CD4-positive, alpha-beta T cell treated with Interleukin-4 for 4 hours (primary cell): ENCODE measurements around the gene ETDC.
"Not testable (repeated sequence)": the region's sequence is repeated elsewhere in the genome, so short reads cannot be mapped to it uniquely, and the experiment has no call there.

Experiments
- DNase-seq: peaks from one replicate; pipeline ENCODE4 v3.0.0-alpha.2; 2020

Gene ETDC

DNA sequence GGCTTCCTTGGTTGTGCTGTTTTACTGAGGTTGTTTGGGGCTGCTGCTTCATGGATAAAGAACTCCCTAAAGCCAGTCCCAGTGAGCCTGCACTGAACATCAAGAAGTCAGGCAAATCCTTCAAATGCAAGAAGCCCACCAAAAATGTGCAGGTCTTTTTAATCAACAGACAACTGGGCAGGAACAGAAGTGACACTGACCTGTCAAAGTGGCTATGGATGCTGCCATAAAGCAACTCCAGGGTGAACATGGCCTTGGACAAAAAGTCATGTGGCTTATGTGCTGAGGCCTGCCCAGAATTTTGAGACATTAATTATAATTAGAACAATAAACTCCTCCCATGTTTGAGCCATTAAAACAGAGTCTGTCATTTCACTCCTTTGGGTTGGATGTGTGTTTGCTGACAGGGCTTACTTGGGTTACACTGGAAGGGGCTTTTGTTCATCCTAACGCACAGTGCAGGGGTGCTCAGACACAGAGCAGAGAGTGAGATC is at the start of gene ETDC:
TSS of gene ETDC (plus strand) at position 51 of the 494 bp plus-strand sequence. CDS start at position 51, 0 bp downstream.
- no peak for DNase-seq

DNA sequence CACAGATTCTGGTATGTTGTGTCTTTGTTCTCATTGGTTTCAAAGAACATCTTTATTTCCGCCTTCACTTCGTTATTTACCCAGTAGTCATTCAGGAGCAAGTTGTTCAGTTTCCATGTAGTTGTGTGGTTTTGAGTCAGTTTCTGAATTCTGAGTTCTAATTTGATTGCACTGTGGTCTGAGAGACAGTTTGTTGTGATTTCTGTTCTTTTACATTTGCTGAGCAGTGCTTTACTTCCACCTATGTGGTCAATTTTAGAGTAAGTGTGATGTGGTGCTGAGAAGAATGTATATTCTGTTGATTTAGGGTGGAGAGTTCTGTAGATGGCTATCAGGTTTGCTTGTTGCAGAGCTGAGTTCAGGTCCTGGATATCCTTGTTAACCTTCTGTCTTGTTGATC is 48.3 kb upstream of the ETDC start:
- not testable (repeated sequence) for DNase-seq

DNA sequence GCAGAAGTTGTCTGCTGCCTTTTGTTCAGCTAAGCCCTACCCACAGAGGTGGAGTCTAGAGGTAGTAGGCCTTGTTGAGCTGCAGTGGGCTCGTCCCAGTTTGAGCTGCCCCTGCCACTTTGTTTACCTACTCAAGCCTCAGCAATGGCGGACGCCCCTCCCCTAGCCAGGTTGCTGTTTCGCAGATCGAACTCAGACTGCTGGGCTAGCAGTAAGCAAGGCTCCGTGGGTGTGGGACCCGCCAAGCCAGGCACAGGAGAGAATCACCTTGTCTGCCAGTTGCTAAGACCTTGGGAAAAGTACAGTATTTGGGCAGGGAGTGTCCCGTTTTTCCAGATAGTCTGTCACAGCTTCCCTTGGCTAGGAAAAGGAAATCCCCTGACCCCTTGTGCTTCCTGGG is 45.9 kb upstream of the ETDC start:
- not testable (repeated sequence) for DNase-seq

- DNase-seq = no peak
Observed at GRCh38 chrX:135264206-135264605, 45.1 kb upstream of the ETDC start.

- no peak for DNase-seq
Observed at GRCh38 chrX:135273162-135273561, 36.1 kb upstream of the ETDC start.

DNA sequence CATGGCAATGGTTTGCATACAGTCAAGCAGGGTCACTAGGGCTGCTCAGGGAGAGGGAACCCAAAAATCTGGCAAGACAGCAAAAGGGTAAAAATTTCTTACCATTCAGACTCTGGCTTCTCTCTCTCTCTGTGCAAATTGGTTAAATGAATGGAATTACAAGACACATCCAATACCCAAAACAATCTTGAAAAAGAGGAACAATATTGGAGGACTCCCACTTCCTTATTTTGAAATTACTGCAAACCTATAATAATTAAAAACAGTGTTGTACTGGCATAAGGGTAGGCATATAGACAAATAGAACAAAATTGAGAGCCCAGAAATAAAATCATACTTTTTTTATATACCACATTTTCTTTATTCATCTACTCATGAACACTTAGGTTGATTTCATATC is 33.3 kb upstream of the ETDC start:
- no peak for DNase-seq

- DNase-seq = no peak
Observed at GRCh38 chrX:135287266-135287823, 21.9 kb upstream of the ETDC start.

GRCh38 chrX:135295238-135295943 is 13.9 kb upstream of the ETDC start:
- peak; percentile 54 for DNase-seq

DNA sequence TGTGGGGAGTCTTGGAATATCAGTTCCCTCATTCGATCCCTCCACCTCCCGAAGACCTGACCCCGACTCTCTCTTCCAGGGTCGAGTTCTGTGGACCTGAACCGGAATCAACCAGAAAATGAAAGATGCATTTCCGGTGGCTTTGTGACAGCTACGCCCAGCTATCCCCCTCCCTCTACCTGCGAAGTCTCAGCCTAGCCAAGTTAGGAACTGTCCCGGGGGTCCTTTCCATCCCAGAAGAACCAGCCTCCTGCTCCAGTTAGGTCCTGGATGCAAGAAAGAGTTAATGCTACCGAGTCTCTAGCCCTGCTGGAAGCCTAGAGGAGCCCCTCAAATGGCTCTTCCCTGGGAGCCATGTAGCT is 13.4 kb upstream of the ETDC start:
- DNase-seq = no peak

GRCh38 chrX:135302269-135302873 is 6.9 kb upstream of the ETDC start:
- DNase-seq = no peak

DNA sequence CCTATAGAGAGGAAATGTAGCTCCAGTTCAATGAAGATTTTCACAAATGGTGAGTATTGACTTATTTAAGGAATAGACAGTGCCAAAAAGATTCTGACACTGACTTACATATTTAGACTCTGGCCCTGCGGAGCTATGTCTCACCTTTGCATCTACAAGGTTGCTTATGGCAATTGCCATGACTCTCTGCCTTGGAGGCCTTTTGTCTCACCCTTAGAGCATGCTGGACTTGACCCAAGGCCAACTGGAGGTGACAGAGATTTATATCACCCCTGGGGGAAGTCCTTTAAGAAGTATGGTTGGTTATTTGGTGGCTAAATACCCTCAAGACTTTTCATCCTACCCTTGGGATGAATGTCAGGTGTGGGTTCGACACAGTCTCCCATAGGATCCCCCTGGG is 4.5 kb upstream of the ETDC start:
- DNase-seq = no peak

- no peak for DNase-seq
Observed at GRCh38 chrX:135307171-135307570, 2.1 kb upstream of the ETDC start.

GRCh38 chrX:135308345-135308855 is 880 bp upstream of the ETDC start:
- DNase-seq = no peak

DNA sequence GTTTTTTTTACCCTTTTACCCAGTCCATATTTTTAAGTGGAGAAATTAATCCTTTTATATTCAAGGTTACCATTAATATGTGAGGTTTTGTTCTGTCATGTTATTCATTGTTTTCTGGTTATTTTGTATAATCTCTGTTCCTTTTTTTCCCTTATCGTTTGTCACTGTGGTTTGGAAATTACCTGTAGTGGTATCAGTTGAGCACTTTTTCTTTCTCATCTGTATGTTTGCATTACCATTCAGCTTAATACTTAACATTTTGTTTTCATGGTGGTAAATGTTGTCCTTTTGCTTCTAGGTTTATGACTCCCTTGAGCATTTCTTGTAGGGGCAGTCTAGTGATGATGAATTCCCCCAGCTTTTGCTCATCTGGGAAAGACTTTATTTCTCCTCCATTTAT is 6.6 kb downstream of the ETDC start:
- no peak for DNase-seq

- DNase-seq = no peak
Observed at GRCh38 chrX:135324463-135324862, 15.2 kb downstream of the ETDC start.

DNA sequence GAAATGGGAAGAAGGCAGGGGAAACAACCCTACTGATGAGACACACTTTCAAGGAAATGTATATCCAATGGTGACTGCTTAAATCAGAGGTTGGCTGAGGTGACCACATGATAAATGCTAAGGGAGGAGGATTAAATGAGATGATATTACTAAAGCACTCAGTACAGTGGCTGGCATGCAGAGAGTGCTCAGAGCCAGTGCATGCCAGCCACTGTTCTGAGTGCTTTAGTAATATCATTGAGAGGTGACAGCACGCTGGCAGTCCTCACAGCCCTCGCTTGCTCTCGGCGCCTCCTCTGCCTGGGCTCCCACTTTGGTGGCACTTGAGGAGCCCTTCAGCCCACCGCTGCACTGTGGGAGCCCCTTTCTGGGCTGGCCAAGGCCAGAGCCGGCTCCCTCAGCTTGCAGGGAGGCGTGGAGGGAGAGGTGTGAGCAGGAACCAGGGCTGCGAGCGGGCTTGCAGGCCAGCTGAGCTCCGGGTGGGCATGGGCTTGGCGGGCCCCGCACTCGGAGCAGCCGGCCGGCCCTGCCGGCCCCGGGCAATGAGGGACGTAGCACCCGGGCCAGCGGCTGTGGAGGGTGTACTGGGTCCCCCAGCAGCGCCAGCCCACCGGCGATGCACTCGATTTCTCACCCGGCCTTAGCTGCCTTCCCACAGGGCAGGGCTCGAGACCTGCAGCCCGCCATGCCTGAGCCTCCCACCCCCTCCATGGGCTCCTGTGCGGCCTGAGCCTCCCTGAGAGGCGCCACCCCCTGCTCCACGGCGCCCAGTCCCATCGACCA is 15.9 kb downstream of the ETDC start:
- DNase-seq = not testable (repeated sequence)

GRCh38 chrX:135327299-135327698 is 18.0 kb downstream of the ETDC start:
- DNase-seq = no peak

DNA sequence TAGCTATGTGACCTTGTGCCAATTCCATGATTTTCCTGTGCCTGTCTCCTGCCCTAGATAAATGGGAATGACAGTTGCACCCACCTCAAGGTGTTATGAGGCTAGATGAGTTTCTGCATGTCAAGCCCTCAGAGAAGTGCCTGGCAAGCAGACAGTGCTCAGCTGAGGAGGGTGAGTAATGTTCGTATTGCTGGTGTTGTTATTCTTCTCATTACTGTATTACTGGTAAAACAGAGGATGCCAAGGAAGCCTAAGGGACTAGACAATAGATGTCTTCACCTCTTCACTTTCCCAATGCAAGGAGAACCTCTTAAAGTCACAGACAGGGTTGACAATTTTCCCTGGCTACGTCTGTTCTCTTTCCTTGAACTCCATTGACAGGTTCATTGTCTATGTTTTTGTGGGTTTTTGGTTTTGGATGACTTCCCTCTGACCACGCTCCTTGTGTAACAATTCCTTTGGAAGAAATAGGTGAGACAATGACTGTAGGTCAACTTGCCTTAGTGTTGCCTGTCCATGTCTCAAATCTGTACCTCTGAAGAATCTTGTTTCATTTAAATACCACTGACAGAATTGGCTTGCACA is 19.2 kb downstream of the ETDC start:
- DNase-seq = no peak

DNA sequence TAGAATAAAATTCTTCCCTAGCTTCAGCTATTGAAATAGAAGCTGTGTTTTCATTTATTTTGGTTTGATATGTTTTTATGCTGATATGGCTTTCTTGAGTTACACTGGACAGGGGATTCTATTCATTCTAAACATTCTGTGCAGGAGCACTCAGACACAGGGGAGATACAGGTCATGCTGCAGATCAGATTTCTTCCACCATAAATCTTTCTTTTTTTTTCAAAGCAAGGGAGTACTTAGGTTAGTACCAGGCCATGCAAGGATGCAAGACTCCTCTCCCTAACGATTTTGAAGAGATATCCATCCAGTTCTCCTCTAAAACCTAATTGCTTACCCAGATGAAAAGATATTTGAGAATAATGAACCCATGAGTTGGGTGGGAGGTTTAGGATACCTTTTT is 21.4 kb downstream of the ETDC start:
- DNase-seq = no peak

- no peak for DNase-seq
Observed at GRCh38 chrX:135331525-135331924, 22.2 kb downstream of the ETDC start.

GRCh38 chrX:135340831-135341230 is 31.6 kb downstream of the ETDC start:
- DNase-seq = no peak

DNA sequence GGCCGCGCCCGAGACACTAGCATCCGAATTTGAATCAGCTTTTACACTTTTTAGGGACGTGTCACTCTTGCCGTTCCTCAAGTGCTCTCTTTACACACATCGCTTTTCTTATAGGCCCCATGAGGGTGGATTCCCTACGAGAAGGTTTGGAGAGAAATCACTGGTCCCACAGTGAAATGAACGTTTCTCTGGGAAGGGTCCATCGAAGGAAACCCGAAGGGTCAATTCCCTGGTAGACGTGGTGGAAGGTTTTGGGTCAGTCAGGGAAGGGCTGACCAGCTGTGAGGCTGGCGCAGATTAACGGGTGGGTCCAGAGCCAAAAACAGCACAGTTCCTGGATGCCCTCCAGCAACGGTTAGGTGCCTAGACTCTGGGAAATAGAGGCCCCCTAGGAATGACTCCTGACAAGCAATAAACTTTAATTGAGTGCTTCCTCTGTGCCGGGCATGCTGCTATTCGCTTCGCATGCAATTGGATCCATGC is 35.9 kb downstream of the ETDC start:
- DNase-seq = no peak

- DNase-seq = no peak
Observed at GRCh38 chrX:135346975-135347374, 37.7 kb downstream of the ETDC start.
